Neural crest cell (in vitro differentiated cells): ENCODE data around the gene RYR2. TPM values are rescaled to one million over a fixed set of nuclear protein-coding genes. Genes with fewer than 3 reads are reported as not detected.

ENCODE experiments used
- DNase-seq: peaks from one replicate; pipeline ENCODE4 v3.0.0; 2021; ENCODE audit warnings: low read depth, mixed read lengths, low spot score
- H3K27ac Mint-ChIP-seq: one replicate; pipeline ENCODE4 v1.8.0; 2021; ENCODE audit warnings: mild to moderate bottlenecking, mixed read lengths; ENCODE audit not compliant: unreplicated experiment
- H3K27me3 Mint-ChIP-seq: 2 replicates; pipeline ENCODE4 v1.8.0; 2021; ENCODE audit warnings: low read depth, mild to moderate bottlenecking, mixed read lengths
- H3K36me3 Mint-ChIP-seq: 2 replicates; pipeline ENCODE4 v1.8.0; 2021; ENCODE audit warnings: low read depth, mild to moderate bottlenecking, mixed read lengths
- H3K4me1 Mint-ChIP-seq: 2 replicates; pipeline ENCODE4 v1.8.0; 2021; ENCODE audit warnings: mixed read lengths
- H3K4me3 Mint-ChIP-seq: one replicate; pipeline ENCODE4 v1.8.0; 2021; ENCODE audit warnings: mild to moderate bottlenecking, mixed read lengths
- H3K9me3 Mint-ChIP-seq: 2 replicates; pipeline ENCODE4 v1.8.0; 2021; ENCODE audit warnings: mixed read lengths
- CTCF ChIP-seq: fragments of 200-600 bp; sonication (generic); conservative IDR thresholded peaks from 2 replicates; pipeline ENCODE4 v1.5.0; 2021; ENCODE audit warnings: antibody characterized with exemption, mild to moderate bottlenecking
- total RNA-seq: library from RNA; stranded (reverse); gene quantifications from 2 replicates; pipeline ENCODE4 v1.2.1, GENCODE V29; 2021

Gene RYR2
- total RNA-seq, 1 donor from 2014 or later: 0.07 TPM

GRCh38 chr1:237007147-237007881, 34.7 kb upstream of the RYR2 start:
- DNase-seq: no peak
- Mint-ChIP-seq H3K9me3 (no peaks in the 10 kb centered on the region), H3K36me3 (no peaks in the 10 kb centered on the region), H3K27me3 (peaks cover 4% of the 10 kb centered on the region), H3K27ac (no peak overlapping the region), H3K4me1 (no peaks in the 10 kb centered on the region), H3K4me3 (no peak overlapping the region)
- no peak for TF ChIP-seq CTCF

DNA sequence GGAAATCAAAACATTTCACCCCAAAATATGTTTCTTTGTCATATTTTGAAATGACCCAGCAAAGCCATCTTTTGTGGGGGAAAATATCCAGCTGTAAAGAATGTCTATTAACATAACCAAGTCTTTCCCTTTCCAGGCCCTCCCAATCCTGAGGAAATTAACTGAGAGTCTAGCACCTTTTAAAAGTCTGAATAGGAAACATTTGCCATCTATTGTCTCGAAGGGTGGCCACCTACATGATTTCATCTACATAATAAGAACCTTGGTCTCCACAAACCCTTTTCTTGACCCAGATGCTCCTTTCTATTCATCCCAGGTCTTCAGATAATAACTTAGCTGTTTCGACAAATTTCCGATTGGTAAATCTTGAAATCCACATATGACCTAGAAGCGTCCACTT, 32.4 kb upstream of the RYR2 start:
- Mint-ChIP-seq H3K4me3 (no peak overlapping the region), H3K27ac (no peak overlapping the region), H3K9me3 (no peaks in the 10 kb centered on the region), H3K36me3 (no peaks in the 10 kb centered on the region), H3K27me3 (no peaks in the 10 kb centered on the region), H3K4me1 (no peaks in the 10 kb centered on the region)
- no peak for DNase-seq
- TF ChIP-seq CTCF: no peak

GRCh38 chr1:237011432-237011831, 30.6 kb upstream of the RYR2 start:
- H3K4me1 Mint-ChIP-seq: peaks cover 2% of the 10 kb centered on the region
- H3K9me3 Mint-ChIP-seq: no peaks in the 10 kb centered on the region
- H3K4me3 Mint-ChIP-seq: no peak overlapping the region
- DNase-seq: no peak
- no peaks in the 10 kb centered on the region for H3K27me3 Mint-ChIP-seq
- no peak overlapping the region for H3K27ac Mint-ChIP-seq
- TF ChIP-seq CTCF: no peak
- H3K36me3 Mint-ChIP-seq: no peaks in the 10 kb centered on the region

DNA sequence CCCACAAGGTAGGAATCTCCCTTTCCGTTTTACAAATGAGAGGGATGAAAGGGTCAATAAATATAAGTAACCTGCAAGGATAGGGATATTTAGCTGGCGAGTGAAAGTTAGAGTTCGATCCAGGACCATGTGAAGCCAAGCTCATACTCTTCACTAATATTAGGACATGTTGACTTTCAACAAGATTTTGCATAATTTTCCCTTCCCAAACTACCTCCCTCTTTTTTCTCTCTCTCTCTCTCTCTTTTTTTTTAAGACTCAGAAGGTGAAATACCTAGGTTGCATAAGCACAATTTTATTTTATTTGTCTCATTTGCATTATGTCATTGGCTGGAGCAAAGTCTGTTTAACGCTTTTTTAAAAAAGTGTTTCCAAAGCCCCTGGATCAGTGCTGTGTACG, 29.6 kb upstream of the RYR2 start:
- Mint-ChIP-seq H3K36me3 (no peaks in the 10 kb centered on the region), H3K27me3 (peaks cover 1% of the 10 kb centered on the region), H3K4me3 (no peak overlapping the region), H3K9me3 (no peaks in the 10 kb centered on the region), H3K4me1 (peaks cover 9% of the 10 kb centered on the region), H3K27ac (no peak overlapping the region)
- DNase-seq: no peak
- TF ChIP-seq CTCF: no peak

DNA sequence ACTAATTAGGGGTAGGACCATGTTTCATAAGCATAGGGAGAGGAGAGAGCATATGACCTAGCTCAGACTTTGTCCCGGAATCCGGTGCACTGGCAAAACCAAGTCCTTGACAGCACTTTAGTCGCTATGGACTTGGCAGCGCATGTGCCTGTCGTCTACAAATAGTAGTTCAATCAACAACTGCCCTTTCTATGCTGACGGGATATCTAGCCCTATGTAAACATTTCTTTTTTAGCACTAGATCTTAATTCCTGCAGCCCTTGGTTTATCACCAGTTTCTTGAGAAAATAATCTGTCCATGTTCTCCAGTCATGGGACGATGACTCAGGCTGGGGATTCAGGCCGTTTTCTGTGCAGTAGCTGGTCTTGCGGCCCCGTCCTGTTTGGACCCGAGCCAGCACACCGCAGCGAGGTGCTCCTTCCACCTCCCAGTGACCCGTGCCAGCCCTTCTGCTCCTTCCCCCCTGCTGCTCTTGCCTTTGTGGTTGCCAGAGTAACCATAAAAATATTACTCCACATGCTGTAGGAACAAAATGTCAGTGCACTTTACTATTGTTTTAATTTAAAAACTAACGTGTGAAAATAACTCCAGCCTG, 29.1 kb upstream of the RYR2 start:
- no peak for DNase-seq
- TF ChIP-seq CTCF: no peak
- Mint-ChIP-seq H3K27ac (no peak overlapping the region), H3K4me3 (no peak overlapping the region), H3K27me3 (peaks cover 6% of the 10 kb centered on the region), H3K4me1 (peaks cover 9% of the 10 kb centered on the region), H3K36me3 (no peaks in the 10 kb centered on the region), H3K9me3 (no peaks in the 10 kb centered on the region)
